ENCODE results near the gene SLC27A5.
"Not testable (repeated sequence)": the region's sequence is repeated elsewhere in the genome, so short reads cannot be mapped to it uniquely, and the experiment has no call there.

GRCh38 chr19:58539169-58539559 is 27.4 kb upstream of the SLC27A5 start:
- TF ChIP-seq EZH2 (IDR thresholded peaks at IDR 0.05; ENCODE audit: insufficient read depth, poor library complexity, severe bottlenecking); EZH2phosphoT487 (IDR thresholded peaks at IDR 0.05; ENCODE audit: insufficient read depth, low read depth): not testable (repeated sequence)

All from GM23248 (cell line).